Esophagus muscularis mucosa (tissue), 4 donors: Measurements from ENCODE around the gene PRSS21. TPM values are rescaled to one million over a fixed set of nuclear protein-coding genes. Genes with fewer than 3 reads are reported as not detected.

Experiments
- DNase-seq: peaks from one replicate; pipeline ENCODE4 v3.0.0-alpha.2; 2017; ENCODE audit errors: extremely low spot score
- H3K27ac ChIP-seq, 4 donors: fragments of 200-600 bp; sonication (generic); replicated peaks in 1 of 4; 1 replicate in 3 of 4; 2 replicates in 1 of 4; pipeline ENCODE4 v1.5.1; 2016 to 2019; ENCODE audit warnings: mild to moderate bottlenecking in 1 of 4
- H3K27me3 ChIP-seq, 4 donors: fragments of 200-600 bp; sonication (generic); one replicate each; pipeline versions ENCODE4 v1.5.1 to v1.6.0; 2016 to 2019
- H3K36me3 ChIP-seq, 4 donors: fragments of 200-600 bp; sonication (generic); one replicate each; pipeline ENCODE4 v1.5.1; 2016 to 2019
- H3K4me1 ChIP-seq, 4 donors: fragments of 200-600 bp; sonication (generic); one replicate each; pipeline ENCODE4 v1.5.1; 2016 to 2019
- H3K4me3 ChIP-seq, 4 donors: fragments of 200-600 bp; sonication (generic); 1 replicate in 2 of 4; 2 replicates in 2 of 4; pipeline ENCODE4 v1.5.1; 2016 to 2019; ENCODE audit warnings: mild to moderate bottlenecking in 4 of 4, moderate library complexity in 1 of 4
- H3K9me3 ChIP-seq, 4 donors: fragments of 200-600 bp; sonication (generic); 1 replicate in 3 of 4; 2 replicates in 1 of 4; pipeline ENCODE4 v1.5.1; 2016 to 2019
- EP300 ChIP-seq: sonication (generic); formaldehyde crosslinking; IDR thresholded peaks from one replicate; pipeline ENCODE4 v1.6.1; 2017; ENCODE audit warnings: antibody characterized with exemption
- POLR2A ChIP-seq: fragments of 450-650 bp; IDR thresholded peaks from one replicate; pipeline ENCODE4 v1.6.1; 2017; ENCODE audit warnings: antibody characterized with exemption, moderate library complexity, mild to moderate bottlenecking, low read depth
- POLR2AphosphoS5 ChIP-seq, 2 donors: sonication (generic); formaldehyde crosslinking; IDR thresholded peaks; one replicate each; pipeline ENCODE4 v1.6.1; 2017; ENCODE audit warnings: antibody characterized with exemption in 2 of 2
- WGBS: methylation state at CpG from one replicate; pipeline ENCODE4 v1.1.5; 2018; 5-methylcytosine and 5-hydroxymethylcytosine counted together
- intact Hi-C: fragments of 100-400 bp; cut with DNase I; formaldehyde crosslinking; loops from one replicate; pipeline ENCODE4 v1.15.1; 2023
- total RNA-seq, 4 donors: library from RNA; depleted of rRNA; stranded (reverse); fragments of >200 nt; gene quantifications; one replicate each; pipeline versions ENCODE4 v1.1.0 to v1.2.1, GENCODE V29; 2016
- TF ChIP-seq, protein P1 (sequence below), 3 experiments: fragments of 200-600 bp in 2 of 3; fragments of 450-650 bp in 1 of 3; sonication (generic) in 2 of 3; IDR thresholded peaks; one replicate each; pipeline ENCODE4 v1.5.1; 2017 to 2019; ENCODE audit warnings: antibody characterized with exemption in 3 of 3, mild to moderate bottlenecking in 2 of 3, moderate library complexity in 1 of 3

Gene PRSS21
- total RNA-seq, 4 donors from 2014 or later, result not detected

GRCh38 chr16:2819179-2819938 lies 2.3 kb downstream of the PRSS21 start:
- 88% methylated on average over 16 of the region's 18 CpGs for WGBS
- Histone ChIP-seq H3K4me1 (peaks cover 0 to 5% (median 0%) of the 10 kb centered on the region in 4 donors), H3K36me3 (no peaks in the 10 kb centered on the region), H3K9me3 (no peaks in the 10 kb centered on the region), H3K4me3 (no peak overlapping the region), H3K27me3 (peaks cover 0 to 68% (median 4%) of the 10 kb centered on the region in 4 donors), H3K27ac (no peak overlapping the region)
- intact Hi-C loops, result no loop called here
- no peak for DNase-seq
- TF ChIP-seq, protein P1, sequence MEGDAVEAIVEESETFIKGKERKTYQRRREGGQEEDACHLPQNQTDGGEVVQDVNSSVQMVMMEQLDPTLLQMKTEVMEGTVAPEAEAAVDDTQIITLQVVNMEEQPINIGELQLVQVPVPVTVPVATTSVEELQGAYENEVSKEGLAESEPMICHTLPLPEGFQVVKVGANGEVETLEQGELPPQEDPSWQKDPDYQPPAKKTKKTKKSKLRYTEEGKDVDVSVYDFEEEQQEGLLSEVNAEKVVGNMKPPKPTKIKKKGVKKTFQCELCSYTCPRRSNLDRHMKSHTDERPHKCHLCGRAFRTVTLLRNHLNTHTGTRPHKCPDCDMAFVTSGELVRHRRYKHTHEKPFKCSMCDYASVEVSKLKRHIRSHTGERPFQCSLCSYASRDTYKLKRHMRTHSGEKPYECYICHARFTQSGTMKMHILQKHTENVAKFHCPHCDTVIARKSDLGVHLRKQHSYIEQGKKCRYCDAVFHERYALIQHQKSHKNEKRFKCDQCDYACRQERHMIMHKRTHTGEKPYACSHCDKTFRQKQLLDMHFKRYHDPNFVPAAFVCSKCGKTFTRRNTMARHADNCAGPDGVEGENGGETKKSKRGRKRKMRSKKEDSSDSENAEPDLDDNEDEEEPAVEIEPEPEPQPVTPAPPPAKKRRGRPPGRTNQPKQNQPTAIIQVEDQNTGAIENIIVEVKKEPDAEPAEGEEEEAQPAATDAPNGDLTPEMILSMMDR (IDR thresholded peaks at IDR 0.05), result no peak
- no peak for TF ChIP-seq EP300
- no peak for TF ChIP-seq POLR2AphosphoS5 (IDR thresholded peaks at IDR 0.05)
- TF ChIP-seq POLR2A, result no peak

GRCh38 chr16:2819939-2820835 lies 3.1 kb downstream of the PRSS21 start:
- peaks cover 0 to 61% (median 4%) of the 10 kb centered on the region in 4 donors for H3K27me3 ChIP-seq
- TF ChIP-seq EP300 (no peak), POLR2AphosphoS5 (IDR thresholded peaks at IDR 0.05) (no peak), POLR2A (no peak)
- TF ChIP-seq, protein P1 (IDR thresholded peaks at IDR 0.05), result no peak
- peaks cover 0 to 5% (median 0%) of the 10 kb centered on the region in 4 donors for H3K4me1 ChIP-seq
- no peaks in the 10 kb centered on the region for H3K36me3 ChIP-seq
- H3K27ac ChIP-seq, result no peak overlapping the region
- WGBS, result 68% methylated on average over 10 of the region's 17 CpGs
- no peak overlapping the region for H3K4me3 ChIP-seq
- DNase-seq, result no peak
- H3K9me3 ChIP-seq, result no peaks in the 10 kb centered on the region
- intact Hi-C loops, result no loop called here

DNA sequence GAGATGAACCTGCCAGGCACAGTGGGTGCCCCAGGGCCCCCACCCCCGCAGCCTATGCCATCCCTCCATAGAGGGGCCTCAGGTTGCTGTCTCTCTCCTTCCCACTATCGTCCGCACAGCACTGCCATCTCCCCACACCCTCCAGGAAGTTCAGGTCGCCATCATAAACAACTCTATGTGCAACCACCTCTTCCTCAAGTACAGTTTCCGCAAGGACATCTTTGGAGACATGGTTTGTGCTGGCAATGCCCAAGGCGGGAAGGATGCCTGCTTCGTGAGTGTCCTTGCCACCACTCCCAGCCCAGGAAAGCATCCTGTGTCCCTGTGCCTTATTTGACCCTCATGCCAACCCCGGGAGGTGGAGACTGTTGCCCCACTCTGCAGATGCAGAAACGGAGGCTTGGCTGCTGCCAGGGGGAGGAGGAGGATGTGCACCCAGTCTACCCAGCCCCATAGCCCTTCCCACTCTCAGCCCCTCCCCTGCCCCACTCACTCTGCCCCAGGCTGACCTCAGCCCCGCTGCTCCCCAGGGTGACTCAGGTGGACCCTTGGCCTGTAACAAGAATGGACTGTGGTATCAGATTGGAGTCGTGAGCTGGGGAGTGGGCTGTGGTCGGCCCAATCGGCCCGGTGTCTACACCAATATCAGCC lies 3.9 kb downstream of the PRSS21 start:
- 76% methylated on average over 9 of the region's 14 CpGs for WGBS
- no peak for DNase-seq

GRCh38 chr16:2821487-2822157 lies 4.6 kb downstream of the PRSS21 start:
- H3K36me3 ChIP-seq, result no peaks in the 10 kb centered on the region
- H3K9me3 ChIP-seq, result no peaks in the 10 kb centered on the region
- TF ChIP-seq EP300, result no peak
- TF ChIP-seq, protein P1 (IDR thresholded peaks at IDR 0.05), result no peak
- TF ChIP-seq POLR2AphosphoS5 (IDR thresholded peaks at IDR 0.05), result no peak
- TF ChIP-seq POLR2A, result no peak
- no peak overlapping the region for H3K4me3 ChIP-seq
- intact Hi-C loops, result no loop called here
- DNase-seq, result no peak
- H3K27me3 ChIP-seq, result peaks cover 0 to 60% (median 4%) of the 10 kb centered on the region in 4 donors
- WGBS, result 78% methylated on average over 8 of the region's 9 CpGs
- H3K27ac ChIP-seq, result no peak overlapping the region
- peaks cover 0 to 5% (median 0%) of the 10 kb centered on the region in 4 donors for H3K4me1 ChIP-seq

More for the DNA sequence above, 3.9 kb downstream of the PRSS21 start:
- Histone ChIP-seq H3K36me3 (no peaks in the 10 kb centered on the region), H3K27me3 (peaks cover 0 to 62% (median 4%) of the 10 kb centered on the region in 4 donors), H3K4me3 (no peak overlapping the region), H3K9me3 (no peaks in the 10 kb centered on the region), H3K4me1 (peaks cover 0 to 5% (median 0%) of the 10 kb centered on the region in 4 donors), H3K27ac (no peak overlapping the region)
- TF ChIP-seq POLR2AphosphoS5 (IDR thresholded peaks at IDR 0.05) (no peak), EP300 (no peak), POLR2A (no peak)
- TF ChIP-seq, protein P1 (IDR thresholded peaks at IDR 0.05), result no peak
- intact Hi-C loops, result no loop called here
